Liver (tissue), 9 donors: ENCODE results near the gene ALK. TPM values are rescaled to one million over a fixed set of nuclear protein-coding genes. Genes with fewer than 3 reads are reported as not detected.

ENCODE experiments used
- DNase-seq: peaks from one replicate; pipeline ENCODE4 v3.0.0-alpha.2; 2017; ENCODE audit warnings: low spot score
- H3K27ac ChIP-seq, 2 donors: one replicate each; pipeline ENCODE4 v1.7.0; 2013; ENCODE audit warnings: inconsistent platforms in 2 of 2, low read length in 2 of 2, control low read depth in 1 of 2, low read depth in 1 of 2, mild to moderate bottlenecking in 1 of 2
- H3K27me3 ChIP-seq, 4 donors: one replicate each; pipeline versions ENCODE4 v1.6.1 to v1.7.0; 2013; ENCODE audit warnings: low read length in 3 of 4, inconsistent platforms in 1 of 4, mild to moderate bottlenecking in 1 of 4, moderate library complexity in 1 of 4; ENCODE audit not compliant: control insufficient read depth in 4 of 4, insufficient read depth in 4 of 4
- H3K36me3 ChIP-seq, 4 donors: one replicate each; pipeline versions ENCODE4 v1.6.1 to v1.7.0; 2013; ENCODE audit warnings: low read length in 3 of 4, mild to moderate bottlenecking in 3 of 4, low read depth in 1 of 4, moderate library complexity in 1 of 4; ENCODE audit not compliant: control insufficient read depth in 4 of 4, insufficient read depth in 3 of 4
- H3K4me1 ChIP-seq, 4 donors: one replicate each; pipeline versions ENCODE4 v1.6.1 to v1.7.0; 2013; ENCODE audit warnings: low read length in 3 of 4, mild to moderate bottlenecking in 3 of 4, moderate library complexity in 1 of 4; ENCODE audit not compliant: control insufficient read depth in 4 of 4, insufficient read depth in 4 of 4
- H3K4me3 ChIP-seq, 3 donors: one replicate each; pipeline versions ENCODE4 v1.6.1 to v1.7.0; 2013; ENCODE audit warnings: low read length in 3 of 3, control low read depth in 1 of 3, low read depth in 1 of 3, mild to moderate bottlenecking in 1 of 3
- H3K9ac ChIP-seq, 2 donors: one replicate each; pipeline ENCODE4 v1.7.0; 2013; ENCODE audit warnings: low read length in 2 of 2, mild to moderate bottlenecking in 2 of 2, moderate library complexity in 2 of 2, control low read depth in 1 of 2, low read depth in 1 of 2
- H3K9me3 ChIP-seq, 4 donors: one replicate each; pipeline versions ENCODE4 v1.6.1 to v1.7.0; 2013; ENCODE audit warnings: low read length in 3 of 4; ENCODE audit not compliant: control insufficient read depth in 4 of 4
- EGR1 ChIP-seq, 2 donors: IDR thresholded peaks; 2 replicates each; pipeline ENCODE4 v1.6.1; 2016 to 2018; ENCODE audit warnings: antibody characterized with exemption in 2 of 2, low read depth in 2 of 2
- FOXA1 ChIP-seq: IDR thresholded peaks from 2 replicates; pipeline ENCODE4 v1.6.1; 2016; ENCODE audit warnings: antibody characterized with exemption
- FOXA2 ChIP-seq: IDR thresholded peaks from 2 replicates; pipeline ENCODE4 v1.6.1; 2016; ENCODE audit warnings: antibody characterized with exemption
- GABPA ChIP-seq, 2 donors: IDR thresholded peaks in 1 of 2; conservative IDR thresholded peaks in 1 of 2; 2 replicates each; pipeline ENCODE4 v1.6.1; 2016; ENCODE audit warnings: antibody characterized with exemption in 2 of 2, mild to moderate bottlenecking in 1 of 2, moderate library complexity in 1 of 2
- HNF4A ChIP-seq, 2 donors: conservative IDR thresholded peaks; 2 replicates each; pipeline ENCODE4 v1.6.1; 2016; ENCODE audit warnings: antibody characterized with exemption in 2 of 2, mild to moderate bottlenecking in 2 of 2
- HNF4G ChIP-seq: IDR thresholded peaks from 2 replicates; pipeline ENCODE4 v1.6.1; 2016; ENCODE audit warnings: antibody characterized with exemption
- JUND ChIP-seq, 2 donors: IDR thresholded peaks; 2 replicates each; pipeline ENCODE4 v1.6.1; 2016; ENCODE audit warnings: antibody characterized with exemption in 2 of 2
- NR2F2 ChIP-seq: IDR thresholded peaks from 2 replicates; pipeline ENCODE4 v1.6.1; 2016; ENCODE audit warnings: antibody characterized with exemption
- RAD21 ChIP-seq, 2 donors: IDR thresholded peaks; 2 replicates each; pipeline ENCODE4 v1.6.1; 2016; ENCODE audit warnings: antibody characterized with exemption in 2 of 2, mild to moderate bottlenecking in 2 of 2
- RXRA ChIP-seq, 2 donors: IDR thresholded peaks; 2 replicates each; pipeline ENCODE4 v1.6.1; 2017 to 2018; ENCODE audit warnings: antibody characterized with exemption in 2 of 2, mild to moderate bottlenecking in 1 of 2
- SP1 ChIP-seq: IDR thresholded peaks from 2 replicates; pipeline ENCODE4 v1.6.1; 2018; ENCODE audit warnings: antibody characterized with exemption, mild to moderate bottlenecking
- TAF1 ChIP-seq: conservative IDR thresholded peaks from 2 replicates; pipeline ENCODE4 v1.6.1; 2016; ENCODE audit warnings: antibody characterized with exemption, mild to moderate bottlenecking
- YY1 ChIP-seq: IDR thresholded peaks from 2 replicates; pipeline ENCODE4 v1.6.1; 2016; ENCODE audit warnings: antibody characterized with exemption, mild to moderate bottlenecking
- WGBS: extraction: QIAGEN DNeasy Blood & Tissue Kit; methylation state at CpG from one replicate; pipeline ENCODE4 v1.1.7; 2013; 5-methylcytosine and 5-hydroxymethylcytosine counted together
- polyA plus RNA-seq, 2 donors: library from polyadenylated mRNA; stranded (reverse) in 1 of 2; unstranded in 1 of 2; fragments of 200-250 nt in 1 of 2; fragments of >200 nt in 1 of 2; fragmentation: Nextera tagmentation in 1 of 2; extraction: Ambion mirVana in 1 of 2; gene quantifications; one replicate each; pipeline versions ENCODE4 v1.2.1 to v1.2.3, GENCODE V29; 2013 to 2015
- total RNA-seq, 2 donors: library from RNA; depleted of rRNA; stranded (reverse); fragments of >200 nt; gene quantifications; one replicate each; pipeline ENCODE4 v1.2.3, GENCODE V29; 2014
- TF ChIP-seq, protein P1 (sequence below): IDR thresholded peaks from 2 replicates; pipeline ENCODE4 v1.6.1; 2016; ENCODE audit warnings: antibody characterized with exemption
- TF ChIP-seq, protein P2 (sequence below): fragments of 150-350 bp; IDR thresholded peaks from 2 replicates; pipeline ENCODE4 v1.5.1; 2017; ENCODE audit warnings: improper control_type of control experiment, low read depth, low read length; ENCODE audit not compliant: missing input control
- TF ChIP-seq, protein P3 (sequence below): IDR thresholded peaks from 2 replicates; pipeline ENCODE4 v1.6.1; 2016; ENCODE audit warnings: antibody characterized with exemption
- TF ChIP-seq, protein P4 (sequence below): IDR thresholded peaks from 2 replicates; pipeline ENCODE4 v1.6.1; 2016; ENCODE audit warnings: antibody characterized with exemption, mild to moderate bottlenecking
- TF ChIP-seq, protein P5 (sequence below): IDR thresholded peaks from 2 replicates; pipeline ENCODE4 v1.6.1; 2016; ENCODE audit warnings: antibody characterized with exemption
- donor health status: healthy.
- donor health status: healthy.
- donor health status: healthy.
- donor health status: healthy.
- donor health status: healthy.

The ALK gene
- total and polyA plus RNA-seq, 4 donors, result under 0.01 TPM; not detected in 3

DNA sequence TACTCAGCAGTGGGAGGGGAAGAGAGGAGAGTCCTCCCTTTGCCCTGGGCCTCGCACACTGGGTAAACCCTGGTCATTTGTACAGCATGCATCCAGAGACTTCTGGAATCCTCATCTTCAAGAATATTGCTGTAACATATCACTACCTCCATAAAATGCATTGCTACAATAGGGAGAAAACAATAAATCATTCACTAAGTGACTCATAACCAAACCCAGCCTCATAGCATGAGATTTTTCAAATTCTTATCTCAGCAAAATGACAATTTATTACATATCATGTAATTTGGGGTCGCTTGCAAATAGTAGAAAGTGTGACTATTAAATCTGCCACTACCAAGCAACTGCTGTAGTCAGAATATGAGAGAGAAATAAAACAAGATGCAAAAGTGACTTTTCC is 189.4 kb downstream of the ALK start:
- TF ChIP-seq NR2F2, result no peak
- no peak for TF ChIP-seq HNF4G
- TF ChIP-seq, protein P1, sequence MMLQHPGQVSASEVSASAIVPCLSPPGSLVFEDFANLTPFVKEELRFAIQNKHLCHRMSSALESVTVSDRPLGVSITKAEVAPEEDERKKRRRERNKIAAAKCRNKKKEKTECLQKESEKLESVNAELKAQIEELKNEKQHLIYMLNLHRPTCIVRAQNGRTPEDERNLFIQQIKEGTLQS, result no peak
- TF ChIP-seq SP1, result no peak
- TF ChIP-seq, protein P2, sequence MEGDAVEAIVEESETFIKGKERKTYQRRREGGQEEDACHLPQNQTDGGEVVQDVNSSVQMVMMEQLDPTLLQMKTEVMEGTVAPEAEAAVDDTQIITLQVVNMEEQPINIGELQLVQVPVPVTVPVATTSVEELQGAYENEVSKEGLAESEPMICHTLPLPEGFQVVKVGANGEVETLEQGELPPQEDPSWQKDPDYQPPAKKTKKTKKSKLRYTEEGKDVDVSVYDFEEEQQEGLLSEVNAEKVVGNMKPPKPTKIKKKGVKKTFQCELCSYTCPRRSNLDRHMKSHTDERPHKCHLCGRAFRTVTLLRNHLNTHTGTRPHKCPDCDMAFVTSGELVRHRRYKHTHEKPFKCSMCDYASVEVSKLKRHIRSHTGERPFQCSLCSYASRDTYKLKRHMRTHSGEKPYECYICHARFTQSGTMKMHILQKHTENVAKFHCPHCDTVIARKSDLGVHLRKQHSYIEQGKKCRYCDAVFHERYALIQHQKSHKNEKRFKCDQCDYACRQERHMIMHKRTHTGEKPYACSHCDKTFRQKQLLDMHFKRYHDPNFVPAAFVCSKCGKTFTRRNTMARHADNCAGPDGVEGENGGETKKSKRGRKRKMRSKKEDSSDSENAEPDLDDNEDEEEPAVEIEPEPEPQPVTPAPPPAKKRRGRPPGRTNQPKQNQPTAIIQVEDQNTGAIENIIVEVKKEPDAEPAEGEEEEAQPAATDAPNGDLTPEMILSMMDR, result no peak
- TF ChIP-seq JUND (IDR thresholded peaks at IDR 0.05), result no peak
- no peak for TF ChIP-seq FOXA1
- no peak for TF ChIP-seq RXRA (IDR thresholded peaks at IDR 0.05)
- TF ChIP-seq, protein P3, sequence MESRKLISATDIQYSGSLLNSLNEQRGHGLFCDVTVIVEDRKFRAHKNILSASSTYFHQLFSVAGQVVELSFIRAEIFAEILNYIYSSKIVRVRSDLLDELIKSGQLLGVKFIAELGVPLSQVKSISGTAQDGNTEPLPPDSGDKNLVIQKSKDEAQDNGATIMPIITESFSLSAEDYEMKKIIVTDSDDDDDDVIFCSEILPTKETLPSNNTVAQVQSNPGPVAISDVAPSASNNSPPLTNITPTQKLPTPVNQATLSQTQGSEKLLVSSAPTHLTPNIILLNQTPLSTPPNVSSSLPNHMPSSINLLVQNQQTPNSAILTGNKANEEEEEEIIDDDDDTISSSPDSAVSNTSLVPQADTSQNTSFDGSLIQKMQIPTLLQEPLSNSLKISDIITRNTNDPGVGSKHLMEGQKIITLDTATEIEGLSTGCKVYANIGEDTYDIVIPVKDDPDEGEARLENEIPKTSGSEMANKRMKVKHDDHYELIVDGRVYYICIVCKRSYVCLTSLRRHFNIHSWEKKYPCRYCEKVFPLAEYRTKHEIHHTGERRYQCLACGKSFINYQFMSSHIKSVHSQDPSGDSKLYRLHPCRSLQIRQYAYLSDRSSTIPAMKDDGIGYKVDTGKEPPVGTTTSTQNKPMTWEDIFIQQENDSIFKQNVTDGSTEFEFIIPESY, result no peak
- TF ChIP-seq FOXA2, result no peak
- TF ChIP-seq TAF1, result no peak
- TF ChIP-seq, protein P4, sequence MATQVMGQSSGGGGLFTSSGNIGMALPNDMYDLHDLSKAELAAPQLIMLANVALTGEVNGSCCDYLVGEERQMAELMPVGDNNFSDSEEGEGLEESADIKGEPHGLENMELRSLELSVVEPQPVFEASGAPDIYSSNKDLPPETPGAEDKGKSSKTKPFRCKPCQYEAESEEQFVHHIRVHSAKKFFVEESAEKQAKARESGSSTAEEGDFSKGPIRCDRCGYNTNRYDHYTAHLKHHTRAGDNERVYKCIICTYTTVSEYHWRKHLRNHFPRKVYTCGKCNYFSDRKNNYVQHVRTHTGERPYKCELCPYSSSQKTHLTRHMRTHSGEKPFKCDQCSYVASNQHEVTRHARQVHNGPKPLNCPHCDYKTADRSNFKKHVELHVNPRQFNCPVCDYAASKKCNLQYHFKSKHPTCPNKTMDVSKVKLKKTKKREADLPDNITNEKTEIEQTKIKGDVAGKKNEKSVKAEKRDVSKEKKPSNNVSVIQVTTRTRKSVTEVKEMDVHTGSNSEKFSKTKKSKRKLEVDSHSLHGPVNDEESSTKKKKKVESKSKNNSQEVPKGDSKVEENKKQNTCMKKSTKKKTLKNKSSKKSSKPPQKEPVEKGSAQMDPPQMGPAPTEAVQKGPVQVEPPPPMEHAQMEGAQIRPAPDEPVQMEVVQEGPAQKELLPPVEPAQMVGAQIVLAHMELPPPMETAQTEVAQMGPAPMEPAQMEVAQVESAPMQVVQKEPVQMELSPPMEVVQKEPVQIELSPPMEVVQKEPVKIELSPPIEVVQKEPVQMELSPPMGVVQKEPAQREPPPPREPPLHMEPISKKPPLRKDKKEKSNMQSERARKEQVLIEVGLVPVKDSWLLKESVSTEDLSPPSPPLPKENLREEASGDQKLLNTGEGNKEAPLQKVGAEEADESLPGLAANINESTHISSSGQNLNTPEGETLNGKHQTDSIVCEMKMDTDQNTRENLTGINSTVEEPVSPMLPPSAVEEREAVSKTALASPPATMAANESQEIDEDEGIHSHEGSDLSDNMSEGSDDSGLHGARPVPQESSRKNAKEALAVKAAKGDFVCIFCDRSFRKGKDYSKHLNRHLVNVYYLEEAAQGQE, result no peak
- no peak for TF ChIP-seq EGR1 (IDR thresholded peaks at IDR 0.05; ENCODE audit: low read depth in 2 of 2)
- no peak for TF ChIP-seq YY1
- no peak for TF ChIP-seq HNF4A (conservative IDR thresholded peaks at IDR 0.05)
- TF ChIP-seq GABPA (IDR thresholded peaks at IDR 0.05 in 1 of 2, conservative IDR thresholded peaks at IDR 0.05 in 1 of 2), result no peak
- H3K4me3 ChIP-seq, result no peak overlapping the region
- 80% methylated on average over 2 of the region's 2 CpGs for WGBS
- H3K27ac ChIP-seq, result no peak overlapping the region
- H3K9me3 ChIP-seq, result no peaks in the 10 kb centered on the region
- no peaks in the 10 kb centered on the region for H3K36me3 ChIP-seq
- DNase-seq, result no peak
- H3K27me3 ChIP-seq, result no peaks in the 10 kb centered on the region
- no peaks in the 10 kb centered on the region for H3K4me1 ChIP-seq
- H3K9ac ChIP-seq, result no peak overlapping the region

DNA sequence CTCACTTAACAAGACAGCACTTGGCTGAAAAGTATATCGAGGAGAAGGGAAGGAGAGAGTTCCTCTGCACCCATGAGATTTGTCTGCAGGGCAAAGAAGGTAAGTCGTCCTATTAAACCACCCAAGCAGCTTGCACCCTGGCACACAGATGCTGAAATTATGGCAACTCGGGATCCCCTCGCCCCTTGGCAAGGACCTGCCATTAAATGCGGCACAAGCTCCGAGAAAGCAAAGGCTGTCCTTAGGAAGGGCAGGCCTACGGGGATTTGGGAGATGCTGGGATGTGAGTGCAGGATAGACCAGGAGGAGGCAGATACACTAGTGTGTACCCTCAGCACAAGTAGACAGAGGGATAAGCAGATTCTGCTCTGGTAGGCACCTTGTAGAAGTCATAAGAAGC is 191.5 kb downstream of the ALK start:
- Histone ChIP-seq H3K9me3 (no peaks in the 10 kb centered on the region), H3K36me3 (no peaks in the 10 kb centered on the region), H3K9ac (no peak overlapping the region), H3K4me3 (no peak overlapping the region), H3K27me3 (no peaks in the 10 kb centered on the region), H3K27ac (no peak overlapping the region), H3K4me1 (no peaks in the 10 kb centered on the region)
- no peak for DNase-seq
- 86% methylated on average over 7 of the region's 7 CpGs for WGBS
- TF ChIP-seq TAF1 (no peak), RXRA (IDR thresholded peaks at IDR 0.05) (no peak), FOXA2 (no peak), NR2F2 (no peak), RAD21 (IDR thresholded peaks at IDR 0.05) (no peak), YY1 (no peak), FOXA1 (no peak), HNF4G (no peak)
- TF ChIP-seq, protein P5, sequence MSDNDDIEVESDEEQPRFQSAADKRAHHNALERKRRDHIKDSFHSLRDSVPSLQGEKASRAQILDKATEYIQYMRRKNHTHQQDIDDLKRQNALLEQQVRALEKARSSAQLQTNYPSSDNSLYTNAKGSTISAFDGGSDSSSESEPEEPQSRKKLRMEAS, result no peak
- TF ChIP-seq, protein P3, result no peak
- TF ChIP-seq, protein P1, result no peak
